Skeletal muscle satellite cell (primary cell): Measurements from ENCODE around the gene SPAG17.

Source experiments
- H3K27me3 ChIP-seq: 2 replicates; pipeline ENCODE4 v1.7.0; 2013; ENCODE audit warnings: low read length; ENCODE audit not compliant: control insufficient read depth, insufficient read depth
- H3K36me3 ChIP-seq: 2 replicates; pipeline ENCODE4 v1.7.0; 2013; ENCODE audit warnings: mild to moderate bottlenecking, control low read depth, low read length; ENCODE audit not compliant: insufficient read depth
- H3K4me1 ChIP-seq: 2 replicates; pipeline ENCODE4 v1.7.0; 2013; ENCODE audit warnings: low read length; ENCODE audit not compliant: control insufficient read depth, insufficient read depth
- H3K4me2 ChIP-seq: 2 replicates; pipeline ENCODE4 v1.7.0; 2013; ENCODE audit warnings: mild to moderate bottlenecking, low read length
- H3K4me3 ChIP-seq: 2 replicates; pipeline ENCODE4 v1.7.0; 2013; ENCODE audit warnings: low read length
- H3K9ac ChIP-seq: 2 replicates; pipeline ENCODE4 v1.7.0; 2013; ENCODE audit warnings: mild to moderate bottlenecking, low read depth, low read length, moderate library complexity
- H3K9me3 ChIP-seq: replicated peaks from 2 replicates; pipeline ENCODE4 v1.7.0; 2013; ENCODE audit warnings: mild to moderate bottlenecking, control low read depth, low read length

The SPAG17 gene

GRCh38 chr1:118118469-118118868 is 66.6 kb downstream of the SPAG17 start:
- Histone ChIP-seq H3K27me3 (no peaks in the 10 kb centered on the region), H3K9me3 (no peaks in the 10 kb centered on the region), H3K9ac (no peak overlapping the region), H3K36me3 (no peaks in the 10 kb centered on the region), H3K4me1 (peaks cover 24% of the 10 kb centered on the region), H3K4me2 (no peak overlapping the region), H3K4me3 (no peak overlapping the region)

- H3K4me1 ChIP-seq: peaks cover 20% of the 10 kb centered on the region
- no peak overlapping the region for H3K4me3 ChIP-seq
Measured at GRCh38 chr1:118117521-118117920, 67.5 kb downstream of the SPAG17 start.

GRCh38 chr1:118116909-118117308 is 68.1 kb downstream of the SPAG17 start:
- Histone ChIP-seq H3K4me1 (peaks cover 16% of the 10 kb centered on the region), H3K9ac (no peak overlapping the region), H3K4me3 (no peak overlapping the region), H3K9me3 (no peaks in the 10 kb centered on the region), H3K27me3 (no peaks in the 10 kb centered on the region), H3K36me3 (no peaks in the 10 kb centered on the region), H3K4me2 (no peak overlapping the region)

More at GRCh38 chr1:118117521-118117920, 67.5 kb downstream of the SPAG17 start:
- no peaks in the 10 kb centered on the region for H3K9me3 ChIP-seq
- no peaks in the 10 kb centered on the region for H3K27me3 ChIP-seq
- no peak overlapping the region for H3K9ac ChIP-seq
- H3K36me3 ChIP-seq: no peaks in the 10 kb centered on the region
- no peak overlapping the region for H3K4me2 ChIP-seq

- H3K4me1 ChIP-seq: peaks cover 16% of the 10 kb centered on the region
- no peak overlapping the region for H3K9ac ChIP-seq
- no peak overlapping the region for H3K4me2 ChIP-seq
- no peaks in the 10 kb centered on the region for H3K9me3 ChIP-seq
- H3K4me3 ChIP-seq: no peak overlapping the region
- no peaks in the 10 kb centered on the region for H3K27me3 ChIP-seq
- H3K36me3 ChIP-seq: no peaks in the 10 kb centered on the region
Measured at GRCh38 chr1:118116401-118116800, 68.6 kb downstream of the SPAG17 start.

- H3K4me1 ChIP-seq: peaks cover 16% of the 10 kb centered on the region
- no peak overlapping the region for H3K4me2 ChIP-seq
- no peaks in the 10 kb centered on the region for H3K36me3 ChIP-seq
- H3K9me3 ChIP-seq: no peaks in the 10 kb centered on the region
- H3K4me3 ChIP-seq: no peak overlapping the region
- H3K9ac ChIP-seq: no peak overlapping the region
- no peaks in the 10 kb centered on the region for H3K27me3 ChIP-seq
Measured at GRCh38 chr1:118115567-118116295, 69.3 kb downstream of the SPAG17 start.

GRCh38 chr1:118113261-118113660 is 71.8 kb downstream of the SPAG17 start:
- no peak overlapping the region for H3K4me3 ChIP-seq
- H3K27me3 ChIP-seq: no peaks in the 10 kb centered on the region
- no peak overlapping the region for H3K9ac ChIP-seq
- H3K4me2 ChIP-seq: no peak overlapping the region
- no peaks in the 10 kb centered on the region for H3K9me3 ChIP-seq
- H3K36me3 ChIP-seq: no peaks in the 10 kb centered on the region
- H3K4me1 ChIP-seq: peaks cover 16% of the 10 kb centered on the region

GRCh38 chr1:118110580-118110979 is 74.4 kb downstream of the SPAG17 start:
- Histone ChIP-seq H3K27me3 (peaks cover 7% of the 10 kb centered on the region), H3K4me2 (no peak overlapping the region), H3K9ac (no peak overlapping the region), H3K4me3 (no peak overlapping the region), H3K36me3 (no peaks in the 10 kb centered on the region), H3K4me1 (peaks cover 9% of the 10 kb centered on the region), H3K9me3 (no peaks in the 10 kb centered on the region)

GRCh38 chr1:118104951-118105350 is 80.1 kb downstream of the SPAG17 start:
- no peaks in the 10 kb centered on the region for H3K36me3 ChIP-seq
- no peak overlapping the region for H3K9ac ChIP-seq
- H3K4me1 ChIP-seq: peaks cover 15% of the 10 kb centered on the region
- no peaks in the 10 kb centered on the region for H3K9me3 ChIP-seq
- H3K4me3 ChIP-seq: no peak overlapping the region
- peaks cover 14% of the 10 kb centered on the region for H3K27me3 ChIP-seq
- H3K4me2 ChIP-seq: no peak overlapping the region

GRCh38 chr1:118102445-118102844 is 82.6 kb downstream of the SPAG17 start:
- H3K4me3 ChIP-seq: no peak overlapping the region
- no peak overlapping the region for H3K4me2 ChIP-seq
- H3K4me1 ChIP-seq: peaks cover 19% of the 10 kb centered on the region
- H3K9ac ChIP-seq: no peak overlapping the region
- H3K27me3 ChIP-seq: peaks cover 7% of the 10 kb centered on the region
- H3K9me3 ChIP-seq: no peaks in the 10 kb centered on the region
- H3K36me3 ChIP-seq: no peaks in the 10 kb centered on the region

GRCh38 chr1:118101999-118102398 is 83.0 kb downstream of the SPAG17 start:
- H3K9ac ChIP-seq: no peak overlapping the region
- no peak overlapping the region for H3K4me2 ChIP-seq
- H3K36me3 ChIP-seq: no peaks in the 10 kb centered on the region
- H3K9me3 ChIP-seq: no peaks in the 10 kb centered on the region
- H3K4me3 ChIP-seq: no peak overlapping the region
- H3K27me3 ChIP-seq: peaks cover 7% of the 10 kb centered on the region
- H3K4me1 ChIP-seq: peaks cover 20% of the 10 kb centered on the region

- peaks cover 7% of the 10 kb centered on the region for H3K27me3 ChIP-seq
- H3K4me1 ChIP-seq: peaks cover 20% of the 10 kb centered on the region
- H3K4me3 ChIP-seq: no peak overlapping the region
Measured at GRCh38 chr1:118101515-118101844, 83.5 kb downstream of the SPAG17 start.

More at GRCh38 chr1:118101515-118101844, 83.5 kb downstream of the SPAG17 start:
- Histone ChIP-seq H3K9ac (no peak overlapping the region), H3K36me3 (no peaks in the 10 kb centered on the region), H3K4me2 (no peak overlapping the region), H3K9me3 (no peaks in the 10 kb centered on the region)
